Limb (tissue), 2 donors: Measurements from ENCODE around the gene MT1E.
A peak's percentile ranks its signal among the peaks of the same experiment; 100 is the strongest.
"Not testable (repeated sequence)": the region's sequence is repeated elsewhere in the genome, so short reads cannot be mapped to it uniquely, and the experiment has no call there.

ENCODE experiments used
- DNase-seq, 2 donors: peaks; one replicate each; pipeline ENCODE4 v3.0.0-alpha.2; 2016; ENCODE audit errors: extremely low spot score in 2 of 2

The MT1E gene

GRCh38 chr16:56643833-56644232 lies 18.3 kb downstream of the MT1E start:
- no peak for DNase-seq

GRCh38 chr16:56645311-56645710 lies 19.7 kb downstream of the MT1E start:
- no peak for DNase-seq

- DNase-seq, result no peak
These were observed 20.3 kb downstream of the MT1E start for GRCh38 chr16:56645838-56646237.

- DNase-seq, result no peak
These were observed 22.3 kb downstream of the MT1E start for GRCh38 chr16:56647641-56648431.

- no peak for DNase-seq
These were observed 23.7 kb downstream of the MT1E start for GRCh38 chr16:56649271-56649670.

GRCh38 chr16:56649820-56650219 lies 24.2 kb downstream of the MT1E start:
- DNase-seq, result no peak

- DNase-seq, result no peak
These were observed 26.0 kb downstream of the MT1E start, which contains the start of gene MT1B for GRCh38 chr16:56651586-56651985. Gene MT1B, plus strand, starts transcription at chr16:56651886. Its CDS starts 68 bp downstream, at chr16:56651954.

GRCh38 chr16:56652600-56652999 lies 27.0 kb downstream of the MT1E start:
- no peak for DNase-seq

- DNase-seq, result no peak
These were observed 27.6 kb downstream of the MT1E start for GRCh38 chr16:56653218-56653617.

GRCh38 chr16:56657555-56658326 lies 32.2 kb downstream of the MT1E start, which contains the start of gene MT1F:
Gene MT1F, plus strand, starts transcription at chr16:56657959. Its CDS starts 100 bp downstream, at chr16:56658059.
- peak; percentile 21 to 52 for DNase-seq

GRCh38 chr16:56658327-56658875 lies 32.8 kb downstream of the MT1E start:
- no peak for DNase-seq

- DNase-seq, result no peak
These were observed 37.1 kb downstream of the MT1E start for GRCh38 chr16:56662357-56663354.

- no peak for DNase-seq
These were observed 38.9 kb downstream of the MT1E start for GRCh38 chr16:56664506-56664905.

- not testable (repeated sequence) for DNase-seq
These were observed 40.0 kb downstream of the MT1E start for GRCh38 chr16:56665286-56666261.

- no peak for DNase-seq
These were observed 42.3 kb downstream of the MT1E start, which contains the start of gene MT1G for GRCh38 chr16:56667581-56668571. Gene MT1G, minus strand, starts transcription at chr16:56668065. Its CDS starts 72 bp downstream, at chr16:56667993.

- no peak for DNase-seq
These were observed 43.6 kb downstream of the MT1E start, which contains the start of gene MT1H for GRCh38 chr16:56669005-56669839. Gene MT1H, plus strand, starts transcription at chr16:56669814. Its CDS starts 71 bp downstream, at chr16:56669885.
